Progenitor cell of endocrine pancreas (in vitro differentiated cells): ENCODE data around the gene FAM111A. TPM values are rescaled to one million over a fixed set of nuclear protein-coding genes. Genes with fewer than 3 reads are reported as not detected.

ENCODE experiments used
- DNase-seq: peaks from one replicate; pipeline ENCODE4 v3.0.0; 2021; ENCODE audit warnings: low spot score; ENCODE audit not compliant: unreplicated experiment
- H3K27ac Mint-ChIP-seq: 2 replicates; pipeline ENCODE4 v1.8.0; 2021; ENCODE audit warnings: mild to moderate bottlenecking, moderate library complexity, mixed read lengths
- H3K27me3 Mint-ChIP-seq: 2 replicates; pipeline ENCODE4 v1.8.0; 2021; ENCODE audit warnings: mixed read lengths
- H3K36me3 Mint-ChIP-seq: 2 replicates; pipeline ENCODE4 v1.8.0; 2022; ENCODE audit warnings: mixed read lengths; ENCODE audit not compliant: insufficient read depth
- H3K4me1 Mint-ChIP-seq: 2 replicates; pipeline ENCODE4 v1.8.0; 2021; ENCODE audit warnings: low read depth, mixed read lengths
- H3K4me3 Mint-ChIP-seq: 2 replicates; pipeline ENCODE4 v1.8.0; 2021; ENCODE audit warnings: low read depth, mild to moderate bottlenecking, moderate library complexity, mixed read lengths
- H3K9me3 Mint-ChIP-seq: 2 replicates; pipeline ENCODE4 v1.8.0; 2021; ENCODE audit warnings: low read depth, mixed read lengths
- CTCF ChIP-seq: fragments of 200-600 bp; sonication (generic); IDR thresholded peaks from one replicate; pipeline ENCODE4 v1.5.0; 2021; ENCODE audit warnings: antibody characterized with exemption, mild to moderate bottlenecking; ENCODE audit not compliant: unreplicated experiment
- total RNA-seq: library from RNA; stranded (reverse); gene quantifications from 2 replicates; pipeline ENCODE4 v1.2.1, GENCODE V29; 2021

The FAM111A gene
- total RNA-seq, 1 donor from 2014 or later = 56.9 TPM

GRCh38 chr11:59138643-59139042 is 4.0 kb upstream of the FAM111A start:
- H3K9me3 Mint-ChIP-seq = no peaks in the 10 kb centered on the region
- H3K4me1 Mint-ChIP-seq = peaks cover 27% of the 10 kb centered on the region
- no peak for TF ChIP-seq CTCF
- no peak overlapping the region for H3K4me3 Mint-ChIP-seq
- peaks cover 13% of the 10 kb centered on the region for H3K36me3 Mint-ChIP-seq
- H3K27ac Mint-ChIP-seq = no peak overlapping the region
- no peaks in the 10 kb centered on the region for H3K27me3 Mint-ChIP-seq
- no peak for DNase-seq

GRCh38 chr11:59141191-59141590 is 1.5 kb upstream of the FAM111A start:
- DNase-seq = no peak
- Mint-ChIP-seq H3K27me3 (no peaks in the 10 kb centered on the region), H3K27ac (no peak overlapping the region), H3K4me1 (peaks cover 40% of the 10 kb centered on the region), H3K4me3 (no peak overlapping the region), H3K9me3 (no peaks in the 10 kb centered on the region), H3K36me3 (peaks cover 6% of the 10 kb centered on the region)
- no peak for TF ChIP-seq CTCF

- Mint-ChIP-seq H3K4me3 (peak overlapping the region; percentile 88), H3K9me3 (no peaks in the 10 kb centered on the region), H3K27ac (peak overlapping the region; percentile 97), H3K36me3 (peaks cover 6% of the 10 kb centered on the region), H3K27me3 (no peaks in the 10 kb centered on the region), H3K4me1 (peaks cover 38% of the 10 kb centered on the region)
- DNase-seq = no peak
- no peak for TF ChIP-seq CTCF
Measured at GRCh38 chr11:59141673-59142460, 789 bp upstream of the FAM111A start.

GRCh38 chr11:59144096-59144495 is 1.4 kb downstream of the FAM111A start:
- TF ChIP-seq CTCF = no peak
- H3K36me3 Mint-ChIP-seq = peaks cover 5% of the 10 kb centered on the region
- peak overlapping the region; percentile 97 for H3K27ac Mint-ChIP-seq
- H3K9me3 Mint-ChIP-seq = no peaks in the 10 kb centered on the region
- DNase-seq = no peak
- H3K4me1 Mint-ChIP-seq = peaks cover 40% of the 10 kb centered on the region
- H3K4me3 Mint-ChIP-seq = peak overlapping the region; percentile 88
- no peaks in the 10 kb centered on the region for H3K27me3 Mint-ChIP-seq

GRCh38 chr11:59144579-59145345 is 2.1 kb downstream of the FAM111A start:
- H3K36me3 Mint-ChIP-seq = peaks cover 7% of the 10 kb centered on the region
- no peak for TF ChIP-seq CTCF
- DNase-seq = peak; percentile 55
- H3K4me1 Mint-ChIP-seq = peaks cover 40% of the 10 kb centered on the region
- no peaks in the 10 kb centered on the region for H3K9me3 Mint-ChIP-seq
- peak overlapping the region; percentile 81 for H3K27ac Mint-ChIP-seq
- H3K4me3 Mint-ChIP-seq = peak overlapping the region; percentile 88
- H3K27me3 Mint-ChIP-seq = no peaks in the 10 kb centered on the region
